Neural cell (in vitro differentiated cells): ENCODE data around the gene TEX35.

Experiments
- EP300 ChIP-seq: fragments of 450-650 bp; conservative IDR thresholded peaks from 2 replicates; pipeline ENCODE4 v1.6.1; 2014; ENCODE audit warnings: antibody characterized with exemption, mild to moderate bottlenecking, moderate library complexity; ENCODE audit not compliant: poor library complexity, severe bottlenecking
- EZH2 ChIP-seq: fragments of 200-600, 300-800 bp; shearing (Covaris generic), sonication (generic); IDR thresholded peaks from 2 replicates; pipeline ENCODE4 v1.6.1; 2014; ENCODE audit warnings: antibody characterized with exemption, low read length, borderline replicate concordance, mild to moderate bottlenecking; ENCODE audit not compliant: insufficient read depth, poor library complexity, severe bottlenecking
- POLR2AphosphoS5 ChIP-seq: IDR thresholded peaks from 2 replicates; pipeline ENCODE4 v1.6.1; 2012
- RAD21 ChIP-seq: fragments of 450-650 bp; conservative IDR thresholded peaks from 2 replicates; pipeline ENCODE4 v1.6.1; 2014; ENCODE audit warnings: antibody characterized with exemption, mild to moderate bottlenecking, moderate library complexity
- SMC3 ChIP-seq: fragments of 450-650 bp; conservative IDR thresholded peaks from 2 replicates; pipeline ENCODE4 v1.6.1; 2014; ENCODE audit warnings: antibody characterized with exemption, mild to moderate bottlenecking, moderate library complexity; ENCODE audit not compliant: poor library complexity
- TAF1 ChIP-seq: IDR thresholded peaks from 2 replicates; pipeline ENCODE4 v1.6.1; 2012; ENCODE audit warnings: low read depth
- TF ChIP-seq, protein P1 (sequence below): fragments of 450-650 bp; IDR thresholded peaks from 2 replicates; pipeline ENCODE4 v1.5.1; 2014; ENCODE audit warnings: antibody characterized with exemption, mild to moderate bottlenecking, moderate library complexity; ENCODE audit not compliant: poor library complexity, severe bottlenecking
- TF ChIP-seq, protein P2 (sequence below): IDR thresholded peaks from 2 replicates; pipeline ENCODE4 v1.6.1; 2012; ENCODE audit warnings: borderline replicate concordance

DNA sequence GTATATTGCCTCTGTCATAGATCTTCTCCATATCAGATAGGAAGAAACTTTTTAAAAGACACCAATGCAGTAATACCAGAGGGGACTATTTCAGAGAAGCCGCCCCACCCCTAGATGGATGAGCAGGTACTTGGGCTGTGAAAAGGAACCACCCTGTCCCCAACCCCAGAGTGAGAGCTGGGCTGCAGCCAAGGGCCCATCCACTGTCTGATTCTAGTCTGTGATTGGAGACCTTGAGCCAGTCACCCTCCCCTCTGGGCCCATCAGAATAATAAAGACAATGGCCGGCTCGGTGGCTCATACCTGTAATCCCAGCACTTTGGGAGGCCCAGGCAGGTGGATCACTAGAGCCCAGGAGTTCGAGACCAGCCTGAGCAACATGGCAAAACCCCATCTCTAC lies 21.2 kb upstream of the TEX35 start:
- TF ChIP-seq EZH2 (no peak), POLR2AphosphoS5 (no peak), EP300 (no peak), TAF1 (no peak), RAD21 (no peak), SMC3 (no peak)
- TF ChIP-seq, protein P1, sequence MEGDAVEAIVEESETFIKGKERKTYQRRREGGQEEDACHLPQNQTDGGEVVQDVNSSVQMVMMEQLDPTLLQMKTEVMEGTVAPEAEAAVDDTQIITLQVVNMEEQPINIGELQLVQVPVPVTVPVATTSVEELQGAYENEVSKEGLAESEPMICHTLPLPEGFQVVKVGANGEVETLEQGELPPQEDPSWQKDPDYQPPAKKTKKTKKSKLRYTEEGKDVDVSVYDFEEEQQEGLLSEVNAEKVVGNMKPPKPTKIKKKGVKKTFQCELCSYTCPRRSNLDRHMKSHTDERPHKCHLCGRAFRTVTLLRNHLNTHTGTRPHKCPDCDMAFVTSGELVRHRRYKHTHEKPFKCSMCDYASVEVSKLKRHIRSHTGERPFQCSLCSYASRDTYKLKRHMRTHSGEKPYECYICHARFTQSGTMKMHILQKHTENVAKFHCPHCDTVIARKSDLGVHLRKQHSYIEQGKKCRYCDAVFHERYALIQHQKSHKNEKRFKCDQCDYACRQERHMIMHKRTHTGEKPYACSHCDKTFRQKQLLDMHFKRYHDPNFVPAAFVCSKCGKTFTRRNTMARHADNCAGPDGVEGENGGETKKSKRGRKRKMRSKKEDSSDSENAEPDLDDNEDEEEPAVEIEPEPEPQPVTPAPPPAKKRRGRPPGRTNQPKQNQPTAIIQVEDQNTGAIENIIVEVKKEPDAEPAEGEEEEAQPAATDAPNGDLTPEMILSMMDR, result no peak
- TF ChIP-seq, protein P2, sequence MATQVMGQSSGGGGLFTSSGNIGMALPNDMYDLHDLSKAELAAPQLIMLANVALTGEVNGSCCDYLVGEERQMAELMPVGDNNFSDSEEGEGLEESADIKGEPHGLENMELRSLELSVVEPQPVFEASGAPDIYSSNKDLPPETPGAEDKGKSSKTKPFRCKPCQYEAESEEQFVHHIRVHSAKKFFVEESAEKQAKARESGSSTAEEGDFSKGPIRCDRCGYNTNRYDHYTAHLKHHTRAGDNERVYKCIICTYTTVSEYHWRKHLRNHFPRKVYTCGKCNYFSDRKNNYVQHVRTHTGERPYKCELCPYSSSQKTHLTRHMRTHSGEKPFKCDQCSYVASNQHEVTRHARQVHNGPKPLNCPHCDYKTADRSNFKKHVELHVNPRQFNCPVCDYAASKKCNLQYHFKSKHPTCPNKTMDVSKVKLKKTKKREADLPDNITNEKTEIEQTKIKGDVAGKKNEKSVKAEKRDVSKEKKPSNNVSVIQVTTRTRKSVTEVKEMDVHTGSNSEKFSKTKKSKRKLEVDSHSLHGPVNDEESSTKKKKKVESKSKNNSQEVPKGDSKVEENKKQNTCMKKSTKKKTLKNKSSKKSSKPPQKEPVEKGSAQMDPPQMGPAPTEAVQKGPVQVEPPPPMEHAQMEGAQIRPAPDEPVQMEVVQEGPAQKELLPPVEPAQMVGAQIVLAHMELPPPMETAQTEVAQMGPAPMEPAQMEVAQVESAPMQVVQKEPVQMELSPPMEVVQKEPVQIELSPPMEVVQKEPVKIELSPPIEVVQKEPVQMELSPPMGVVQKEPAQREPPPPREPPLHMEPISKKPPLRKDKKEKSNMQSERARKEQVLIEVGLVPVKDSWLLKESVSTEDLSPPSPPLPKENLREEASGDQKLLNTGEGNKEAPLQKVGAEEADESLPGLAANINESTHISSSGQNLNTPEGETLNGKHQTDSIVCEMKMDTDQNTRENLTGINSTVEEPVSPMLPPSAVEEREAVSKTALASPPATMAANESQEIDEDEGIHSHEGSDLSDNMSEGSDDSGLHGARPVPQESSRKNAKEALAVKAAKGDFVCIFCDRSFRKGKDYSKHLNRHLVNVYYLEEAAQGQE, result no peak
